K562 treated with DMSO at 1 percent for 4 hours (cell line): Measurements from ENCODE around the gene AFF3. TPM values are rescaled to one million over a fixed set of nuclear protein-coding genes. Genes with fewer than 3 reads are reported as not detected.

Experiments used
- total RNA-seq: library from RNA; unstranded; fragments of 300-600 nt; gene quantifications from 2 replicates; pipeline ENCODE4 v1.2.3, GENCODE V29; 2022; ENCODE audit not compliant: insufficient read depth

Gene AFF3
- 0.07 TPM in 1 of 2 replicates, not detected in the other for total RNA-seq

GRCh38 chr2:100142393-100142792 lies at the start of gene AFF3:
TSS of gene AFF3 (minus strand) at chr2:100142590. CDS start at chr2:100104454, 38,136 bp downstream.

Other genes with a start within 250 kb of the AFF3 start
- 0.49 and 1.2 TPM in 2 replicates for gene LONRF2, start 179.9 kb upstream of the AFF3 start, total RNA-seq